Activated effector memory CD4-positive, alpha-beta T cell treated with Interleukin-2 at 50 U/mL for 16 hours (primary cell): ENCODE measurements around the gene NOTCH1.

Source experiments
- DNase-seq: peaks from one replicate; pipeline ENCODE4 v3.0.0-alpha.2; 2020

NOTCH1 gene

DNA sequence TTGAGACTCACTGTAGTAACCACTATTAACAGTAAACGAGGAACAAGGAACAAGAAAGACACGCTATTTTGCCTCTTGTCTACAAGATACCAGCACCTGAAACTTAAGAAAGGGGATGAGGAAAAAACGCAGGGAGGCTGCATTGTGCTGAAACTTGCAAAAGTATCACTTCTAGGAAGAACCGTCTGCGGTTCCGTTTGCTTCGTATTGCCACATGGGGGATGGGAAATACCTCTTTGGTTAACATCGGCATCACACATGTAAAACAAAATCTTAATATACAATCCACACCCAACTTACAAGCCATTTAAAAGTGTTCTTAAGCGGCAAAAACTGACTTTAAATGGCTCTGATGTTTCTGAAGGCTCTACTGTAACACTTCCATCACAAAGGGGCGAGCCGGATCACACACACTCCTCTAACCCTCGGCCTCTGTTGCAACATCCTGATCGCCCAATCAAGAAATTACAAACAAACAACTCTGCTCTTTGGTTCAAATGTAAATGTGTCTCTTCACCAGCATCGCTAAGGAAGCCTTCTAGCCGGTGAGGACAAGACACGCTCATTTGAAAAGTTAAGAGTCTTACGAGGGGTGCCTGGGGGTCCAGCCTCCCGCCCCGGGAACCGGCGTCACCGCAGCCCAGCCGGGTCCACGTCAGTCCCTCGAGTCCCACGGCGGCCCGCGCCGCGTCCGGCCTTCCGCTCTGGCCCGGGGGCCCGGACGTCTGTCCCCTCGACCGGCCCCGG lies 63.6 kb downstream of the NOTCH1 start:
- DNase-seq: peak; percentile 14

DNA sequence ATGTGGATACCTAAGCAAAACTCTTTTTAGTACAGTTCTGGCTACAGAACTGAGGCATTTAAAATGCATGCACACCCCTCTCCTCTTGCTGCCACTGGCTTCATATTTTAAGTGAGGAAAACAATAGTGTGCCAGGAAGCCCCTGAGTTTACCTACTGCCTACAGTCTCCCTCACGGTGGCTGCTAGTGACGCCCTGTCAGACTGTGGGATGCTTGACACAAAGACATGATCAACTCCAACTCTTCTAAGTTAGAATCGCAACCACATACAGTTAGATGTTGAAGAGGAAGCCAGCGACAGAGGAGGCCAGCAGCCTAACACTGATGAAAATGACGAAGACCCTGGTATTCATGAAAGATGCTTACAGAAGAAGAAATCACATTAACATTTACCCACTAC lies 64.3 kb downstream of the NOTCH1 start:
- no peak for DNase-seq

DNA sequence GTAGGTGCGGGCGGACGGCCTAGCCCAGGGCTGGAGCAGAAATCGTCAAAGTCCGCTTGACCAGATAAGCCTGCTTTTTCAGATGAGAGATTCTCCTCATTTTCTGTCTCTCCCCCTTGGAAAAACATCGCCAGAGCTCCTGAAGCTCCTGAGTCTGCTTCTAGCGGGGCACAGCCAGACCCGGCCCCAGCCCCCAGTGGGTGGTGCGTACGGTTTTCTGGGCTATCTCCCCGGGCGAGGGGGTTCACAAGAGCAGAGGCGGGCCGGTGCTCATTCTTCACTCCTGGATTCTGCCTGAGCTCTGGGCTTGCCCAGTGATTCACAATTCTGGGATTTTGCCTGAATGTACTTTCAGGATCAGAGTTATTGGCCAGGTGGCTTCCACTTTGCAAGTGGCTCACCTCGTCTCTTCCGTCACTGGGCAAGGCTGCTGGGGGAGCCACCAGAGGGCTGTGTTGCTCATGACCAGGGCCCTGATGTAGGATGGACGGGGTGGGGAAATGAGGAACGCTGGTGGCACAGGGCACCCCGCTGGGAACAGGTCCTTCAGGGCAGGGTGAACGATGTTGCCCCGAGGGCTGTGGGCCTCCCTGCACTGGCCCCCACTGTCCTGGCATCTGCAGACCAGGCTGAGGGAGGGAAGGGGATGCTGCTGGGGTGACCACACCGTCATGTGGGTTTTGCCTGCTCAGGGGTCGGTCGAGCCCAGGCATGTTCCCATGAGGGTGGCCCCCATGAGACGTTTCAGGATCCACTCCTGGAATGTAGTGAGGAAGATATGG lies 69.3 kb downstream of the NOTCH1 start:
- no peak for DNase-seq

DNA sequence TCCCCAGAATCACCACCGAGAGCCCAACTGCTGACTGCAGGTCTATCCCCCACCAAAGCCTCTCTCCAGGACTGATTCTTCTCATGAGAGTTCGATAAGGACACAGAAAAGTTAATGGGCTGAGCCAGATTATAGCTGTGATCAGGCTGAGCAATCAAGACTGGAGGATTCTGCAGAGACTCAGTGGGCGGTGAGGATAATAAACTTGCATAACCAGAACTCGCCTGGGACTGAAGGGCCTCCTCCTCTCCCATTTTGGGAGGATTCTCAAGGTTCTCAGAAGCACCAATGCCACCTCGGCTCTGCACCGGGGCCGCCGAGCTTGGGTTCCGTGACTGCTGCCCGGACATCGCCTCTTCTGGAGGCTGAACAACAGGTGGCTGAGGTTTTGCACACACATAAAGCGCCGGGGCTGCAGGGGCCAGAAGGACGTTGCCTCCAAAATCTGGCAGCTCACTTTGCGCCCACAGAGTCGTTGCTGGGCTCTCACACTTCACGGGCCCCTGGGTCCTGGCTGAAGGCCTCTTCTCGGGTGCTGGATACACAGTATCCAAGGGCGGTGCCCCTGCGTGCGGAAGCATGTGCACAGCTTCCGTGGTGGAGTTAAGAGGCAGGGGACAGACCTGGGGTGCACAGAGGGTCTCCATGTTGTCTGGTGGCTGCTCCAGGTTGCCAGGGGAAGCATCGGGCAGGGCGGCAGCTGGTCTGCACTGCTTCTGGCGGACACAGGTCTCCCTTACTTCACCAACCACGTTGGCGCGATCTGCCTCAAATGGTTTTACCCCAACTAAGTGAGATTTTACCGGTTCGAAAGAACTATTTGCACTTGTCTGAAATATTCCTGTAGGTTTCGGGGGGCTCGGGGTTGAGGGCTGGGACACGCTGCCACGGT lies 70.6 kb downstream of the NOTCH1 start:
- DNase-seq: no peak

DNA sequence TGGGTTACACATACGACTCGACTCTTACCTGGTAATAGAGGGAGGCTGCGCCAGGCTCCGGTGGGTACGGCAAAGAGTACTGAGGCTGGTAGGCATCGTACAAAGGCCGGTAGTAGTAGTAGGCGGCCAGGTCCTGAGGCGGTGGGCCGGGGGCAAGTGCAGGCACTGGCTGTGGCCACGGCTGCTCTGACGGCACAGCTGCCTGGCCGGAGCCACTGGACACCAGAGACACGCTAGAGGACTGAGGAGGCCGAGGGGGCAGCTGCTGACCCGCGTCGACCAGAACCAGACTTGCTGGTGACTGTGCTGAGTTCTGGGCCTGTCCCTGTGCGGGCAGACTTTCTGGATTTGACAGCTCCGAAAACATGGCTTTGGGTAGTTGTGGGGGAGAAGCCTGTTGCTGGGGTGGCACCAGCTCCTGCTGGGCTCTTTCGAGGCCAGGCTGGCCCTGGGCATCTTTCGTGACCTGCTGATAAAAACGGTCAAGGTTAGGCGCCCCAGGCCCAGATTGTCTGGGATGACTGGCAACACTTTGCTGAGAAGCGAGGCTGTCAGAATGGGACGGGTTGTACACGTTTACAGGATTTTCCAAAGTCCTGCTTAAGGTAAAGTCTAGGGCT lies 71.7 kb downstream of the NOTCH1 start:
- DNase-seq: no peak

DNA sequence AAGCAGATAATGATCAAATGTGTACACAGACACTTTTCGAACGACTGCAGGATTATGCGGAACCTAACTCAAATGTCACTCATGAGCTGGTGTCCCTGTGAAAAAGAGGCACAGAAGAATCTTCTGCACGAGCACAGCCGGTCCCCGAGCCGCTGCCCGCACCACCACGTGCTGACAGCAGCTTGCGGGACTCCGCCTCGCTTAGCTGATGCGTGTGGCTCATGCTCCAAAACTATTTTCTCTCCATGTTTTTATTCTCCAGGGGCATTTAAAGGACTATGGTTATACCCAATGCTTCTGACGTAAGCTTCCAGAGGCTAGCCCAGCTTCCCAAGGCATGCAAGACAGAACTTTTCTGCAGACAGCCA lies 72.5 kb downstream of the NOTCH1 start:
- DNase-seq: no peak

DNA sequence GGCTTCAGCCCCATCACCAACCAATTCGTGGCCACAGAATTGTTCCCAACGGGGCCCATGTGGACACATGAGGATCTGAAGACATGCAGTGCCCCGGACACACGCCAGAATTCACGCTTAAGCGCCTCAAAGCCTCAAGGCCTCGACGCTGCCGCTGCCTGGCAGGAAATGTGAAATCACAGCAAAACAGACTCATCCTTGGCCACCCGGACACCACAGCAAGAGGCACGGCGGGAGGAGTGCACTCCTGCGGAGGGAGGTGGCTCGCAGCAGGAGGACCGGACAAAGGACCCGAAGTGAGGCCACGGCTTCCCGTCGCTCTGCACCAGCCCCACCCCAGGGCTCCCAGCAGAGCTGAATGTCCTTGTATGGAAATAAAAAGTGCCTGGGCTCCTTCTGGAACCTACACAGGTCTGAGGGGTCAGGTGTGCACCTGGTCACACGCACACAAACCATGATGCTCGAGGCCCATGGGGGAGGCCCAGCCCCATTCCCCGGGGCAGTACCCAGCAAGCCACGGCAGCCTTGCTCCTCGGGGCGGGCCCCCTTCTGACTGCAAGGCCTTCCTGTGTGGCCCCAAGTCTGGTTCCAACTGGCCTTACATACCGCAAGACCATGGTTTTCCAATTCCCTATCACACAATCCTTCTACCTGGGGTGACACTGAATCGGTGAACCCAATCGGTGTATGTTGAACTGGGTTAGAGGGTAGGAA lies 73.1 kb downstream of the NOTCH1 start:
- no peak for DNase-seq

DNA sequence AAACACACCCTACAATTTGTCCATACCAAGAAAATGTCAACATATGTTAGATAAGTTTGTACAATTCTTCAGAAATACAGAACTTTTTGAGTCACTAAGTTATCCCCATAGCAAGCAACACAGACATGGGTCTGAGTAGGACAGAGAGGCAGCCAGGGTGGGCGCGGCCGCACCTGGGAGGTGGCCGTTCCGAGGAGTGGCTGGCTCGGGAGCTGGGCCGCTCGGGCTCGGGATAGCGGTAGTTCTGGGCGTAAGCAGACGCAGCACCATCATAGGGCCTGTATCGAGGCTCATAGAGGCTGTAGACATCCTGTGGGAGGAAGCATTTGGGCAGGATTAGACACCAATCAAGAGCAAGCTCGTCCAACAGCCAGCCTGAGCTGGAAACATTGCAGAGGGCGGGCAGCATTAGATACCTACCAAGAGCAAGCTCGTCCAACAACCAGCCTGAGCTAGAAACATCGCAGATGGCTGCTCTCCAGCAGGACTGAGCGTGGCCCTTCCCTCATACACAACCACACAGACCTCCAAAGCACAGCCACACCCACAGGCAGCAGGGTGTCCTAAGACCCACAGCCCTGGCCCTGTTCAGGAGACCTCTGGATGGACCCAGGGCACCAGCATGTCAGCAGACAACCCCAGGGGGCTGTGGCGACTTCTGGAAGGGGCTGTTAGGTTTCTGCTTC lies 73.9 kb downstream of the NOTCH1 start:
- no peak for DNase-seq

DNA sequence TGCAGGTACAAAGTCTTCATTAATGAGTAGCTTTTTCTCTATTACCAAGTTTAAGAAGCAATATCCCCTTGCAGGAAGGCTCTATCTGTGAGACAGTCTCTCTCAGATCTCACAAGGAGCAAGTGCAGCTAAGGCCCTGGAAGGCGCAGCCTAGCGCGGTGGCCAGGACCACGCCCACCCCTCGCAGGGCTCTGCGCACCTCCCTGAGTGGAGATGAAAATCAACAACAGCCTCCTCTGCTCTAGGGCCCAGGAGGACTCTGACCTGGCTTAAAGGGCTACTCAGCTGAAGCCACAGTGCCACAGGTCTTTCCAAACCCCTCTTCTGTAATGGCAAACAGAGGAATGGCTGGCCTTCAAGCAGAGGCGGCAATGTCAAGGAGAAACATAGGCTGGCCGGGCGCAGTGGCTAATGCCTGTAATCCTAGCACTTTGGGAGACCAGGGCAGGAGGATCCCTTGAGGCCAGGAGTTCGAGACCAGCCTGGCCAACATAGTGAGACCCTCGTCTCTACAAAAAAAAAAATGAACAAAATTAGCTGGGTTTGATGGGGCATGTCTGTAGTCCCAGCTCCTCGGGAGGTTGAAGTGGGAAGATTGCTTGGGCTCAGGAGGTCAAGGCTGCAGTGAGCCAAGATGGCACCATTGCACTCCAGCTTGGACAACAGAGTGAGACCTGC lies 74.9 kb downstream of the NOTCH1 start:
- no peak for DNase-seq

DNA sequence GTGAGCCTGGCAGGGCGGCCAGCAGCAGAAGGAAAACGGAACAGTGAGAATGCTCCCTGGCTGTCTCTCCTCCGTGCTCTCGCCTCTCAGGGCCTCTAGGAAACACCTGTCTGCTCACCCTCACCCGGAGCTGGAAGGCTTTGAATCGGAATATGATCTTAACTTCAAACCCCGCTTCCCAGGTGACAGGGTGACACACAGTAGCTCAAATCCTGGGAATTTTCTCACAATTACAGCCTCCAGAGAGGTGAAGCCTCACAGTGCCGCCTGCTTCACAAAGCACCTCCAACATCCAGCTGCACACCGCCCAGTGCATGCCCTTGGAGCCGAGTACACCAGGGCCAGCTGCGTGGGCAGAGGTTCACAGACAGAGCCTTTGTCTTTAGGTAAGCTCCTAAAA lies 75.5 kb downstream of the NOTCH1 start:
- DNase-seq: no peak

DNA sequence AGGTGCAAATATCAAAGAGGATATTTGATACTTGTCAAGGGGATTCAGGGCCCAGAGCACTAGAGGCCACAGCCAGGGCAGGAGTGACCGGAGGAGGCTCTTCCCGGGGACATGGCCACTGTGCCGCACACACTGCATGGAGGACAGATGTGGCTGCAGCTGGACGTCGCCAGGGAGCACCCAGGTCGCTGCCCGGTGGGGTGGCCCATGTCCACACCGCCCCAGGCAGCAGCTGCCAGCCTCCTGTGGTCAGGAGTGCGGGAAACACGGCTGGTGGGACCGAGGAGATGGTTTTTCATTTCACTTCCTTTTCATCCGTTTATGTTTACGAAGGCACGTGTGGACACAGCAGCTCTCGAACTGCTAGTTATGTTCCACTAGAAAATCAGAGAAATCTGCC lies 78.1 kb downstream of the NOTCH1 start:
- DNase-seq: no peak

DNA sequence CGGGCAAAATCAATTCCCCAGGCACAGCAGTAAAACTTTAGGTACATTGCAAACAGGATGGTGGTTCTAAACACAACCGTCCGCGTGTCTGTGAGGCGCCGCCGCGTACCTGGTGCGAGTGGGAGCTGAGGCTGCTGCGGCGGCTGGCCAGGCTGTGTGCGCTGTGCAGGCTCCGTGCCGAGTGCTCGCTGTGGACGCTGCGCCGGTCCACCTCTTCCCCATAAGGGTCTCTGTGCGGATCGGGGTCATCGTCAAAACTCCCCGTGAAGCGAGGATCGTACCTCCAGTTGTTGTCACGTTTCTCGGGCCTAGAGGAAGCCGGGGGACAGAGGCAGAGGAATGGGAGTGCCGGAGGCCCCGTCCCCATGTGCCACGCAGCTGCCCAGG lies 79.7 kb downstream of the NOTCH1 start:
- no peak for DNase-seq

DNA sequence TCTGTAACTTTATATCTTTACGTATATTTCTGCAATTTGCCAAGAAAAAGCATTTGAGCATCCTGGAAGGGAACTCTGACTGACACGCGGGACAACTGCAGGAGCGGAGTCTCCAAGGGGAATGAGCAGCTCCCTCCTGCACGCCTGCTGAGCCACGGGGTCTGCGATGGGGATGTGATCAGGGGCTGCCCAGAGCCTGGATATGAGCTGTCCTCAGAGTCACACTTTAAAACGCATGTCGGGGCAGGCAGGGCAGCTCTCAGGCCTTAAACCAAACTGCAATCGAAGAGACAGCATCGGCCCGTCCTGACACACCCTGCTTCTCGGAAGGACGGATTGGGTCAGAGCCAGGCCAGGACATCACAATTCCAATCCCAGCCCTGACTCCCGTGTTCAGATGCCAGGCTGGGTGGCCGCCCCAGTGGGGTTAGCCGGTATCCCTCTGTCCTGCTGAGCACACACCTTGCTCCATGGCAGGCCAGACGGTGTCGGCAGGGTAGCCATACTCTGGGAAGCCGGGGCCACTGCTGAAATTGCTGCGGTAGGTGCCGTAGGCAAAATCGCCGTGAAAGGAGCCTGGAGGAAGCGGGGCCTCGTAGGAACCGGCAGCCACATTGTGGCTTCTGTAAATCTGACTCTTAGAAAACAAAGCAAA lies 80.2 kb downstream of the NOTCH1 start:
- DNase-seq: no peak

DNA sequence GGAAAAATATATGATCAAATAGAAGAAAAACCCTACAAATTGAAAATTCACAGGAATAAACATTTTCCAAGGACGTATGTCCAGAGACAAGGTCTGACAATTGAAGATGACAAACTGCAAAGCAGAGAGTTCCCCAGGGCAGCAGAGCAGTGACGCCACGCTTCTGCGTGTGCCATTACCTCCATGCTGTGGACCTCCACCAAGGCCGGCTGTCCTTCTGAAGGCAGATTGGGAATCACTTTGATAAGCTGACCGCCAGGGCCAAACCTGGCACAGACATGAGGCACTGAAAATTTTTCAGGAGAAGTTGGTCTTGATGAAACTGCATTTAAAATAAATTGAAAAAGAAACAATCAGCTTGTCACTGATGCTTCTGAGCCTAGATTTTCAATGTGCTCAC lies 81.6 kb downstream of the NOTCH1 start:
- DNase-seq: no peak

DNA sequence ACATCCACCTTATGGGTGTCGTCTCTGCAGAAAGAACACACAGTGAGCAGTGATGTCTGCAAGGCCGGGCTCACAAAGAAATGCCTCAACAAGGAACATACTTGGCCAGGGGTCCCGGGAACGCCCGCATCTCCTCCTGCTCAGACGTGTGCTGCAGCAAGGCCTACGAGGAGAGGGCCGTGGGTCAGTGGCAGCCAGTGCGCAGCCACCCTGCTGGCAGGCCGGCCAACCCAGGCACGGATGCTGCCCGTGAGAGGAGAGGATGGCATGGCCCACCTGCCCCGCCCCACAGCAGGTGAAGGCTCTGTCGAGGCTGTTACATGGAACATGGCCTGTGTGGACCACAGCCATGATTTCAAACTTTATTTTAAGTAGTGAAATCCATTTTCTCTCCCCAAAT lies 82.3 kb downstream of the NOTCH1 start:
- DNase-seq: no peak

DNA sequence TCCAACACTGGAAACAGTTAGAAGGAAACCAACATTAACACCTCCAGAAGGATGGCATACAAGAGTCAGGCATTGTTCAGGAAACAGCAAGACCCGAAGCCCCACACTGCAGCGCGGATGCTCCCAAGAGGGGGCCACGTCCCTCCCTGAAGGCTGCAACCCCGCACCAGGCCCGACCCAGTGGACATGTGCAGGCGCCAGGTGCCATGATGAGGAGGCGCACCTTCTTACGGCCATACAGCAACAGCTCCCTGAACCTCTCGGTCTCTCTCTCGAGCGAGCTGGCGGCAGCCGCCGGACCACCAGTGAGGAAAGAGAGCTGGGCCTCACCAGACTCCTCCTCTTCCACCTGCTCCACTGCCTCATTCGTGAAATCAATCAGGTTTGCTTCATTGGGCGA lies 83.2 kb downstream of the NOTCH1 start:
- DNase-seq: no peak

DNA sequence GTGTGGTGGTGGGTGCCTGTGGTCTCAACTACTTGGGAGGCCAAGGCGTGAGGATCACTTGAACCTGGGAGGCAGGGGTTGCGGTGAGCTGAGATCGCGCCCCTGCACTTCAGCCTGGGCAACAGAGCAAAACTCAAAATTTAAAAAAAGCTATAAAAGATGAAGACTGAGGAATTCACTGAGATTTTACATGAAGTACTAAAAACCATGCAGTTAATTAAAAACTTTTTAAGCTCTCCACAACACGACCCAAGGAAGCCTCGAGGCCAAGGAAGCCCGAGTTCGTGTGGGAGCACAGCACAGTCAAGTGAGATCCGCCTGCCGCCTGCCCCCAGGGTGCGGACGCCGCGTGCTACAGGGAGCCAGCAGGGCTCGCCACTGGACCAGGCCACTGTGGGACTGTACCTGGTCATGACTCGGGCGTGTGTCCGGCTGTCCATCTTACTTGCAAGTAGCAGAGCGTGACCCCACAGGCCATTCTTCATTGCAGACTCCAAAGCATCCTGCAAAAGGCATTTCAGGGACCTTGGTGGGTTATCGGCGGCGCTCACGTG lies 85.0 kb downstream of the NOTCH1 start:
- DNase-seq: no peak

DNA sequence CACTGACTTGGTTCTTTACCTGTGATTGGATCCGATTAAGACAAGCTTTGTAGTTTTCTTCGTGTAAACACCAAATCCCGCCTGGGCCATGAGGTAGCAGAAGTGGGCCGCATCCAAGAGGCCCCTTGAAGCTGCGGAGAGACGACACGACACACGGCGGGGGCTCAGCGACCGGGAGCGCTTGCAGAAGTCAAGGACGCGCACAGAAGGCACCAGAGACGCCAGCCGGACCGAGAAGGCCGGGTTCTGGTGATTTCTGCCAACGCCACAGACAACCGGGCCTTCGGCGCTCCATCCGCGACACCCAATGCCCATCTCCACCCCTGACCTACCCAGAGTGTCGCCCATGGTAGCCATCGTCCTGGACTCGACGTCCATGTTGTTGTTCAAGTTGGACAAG lies 86.4 kb downstream of the NOTCH1 start:
- DNase-seq: no peak

DNA sequence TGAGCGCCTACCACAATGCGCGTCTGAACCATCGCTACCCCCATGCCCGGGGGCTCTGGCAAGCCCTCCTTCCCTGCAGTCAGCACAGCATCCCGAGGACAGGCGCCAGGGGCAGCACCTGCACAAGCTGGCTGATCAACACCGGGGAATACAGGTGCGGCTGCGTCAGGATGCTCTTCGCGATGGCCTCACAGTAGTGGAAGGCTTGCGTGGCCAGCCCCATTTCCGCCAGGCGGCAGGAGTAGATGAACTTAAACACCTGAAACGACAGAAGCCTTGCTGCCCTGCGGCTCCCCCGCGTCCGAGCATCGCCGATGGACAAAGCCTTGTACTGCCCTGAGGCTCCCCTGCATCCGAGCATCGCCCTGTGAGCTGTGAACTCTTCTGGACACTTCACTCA lies 88.5 kb downstream of the NOTCH1 start:
- no peak for DNase-seq

DNA sequence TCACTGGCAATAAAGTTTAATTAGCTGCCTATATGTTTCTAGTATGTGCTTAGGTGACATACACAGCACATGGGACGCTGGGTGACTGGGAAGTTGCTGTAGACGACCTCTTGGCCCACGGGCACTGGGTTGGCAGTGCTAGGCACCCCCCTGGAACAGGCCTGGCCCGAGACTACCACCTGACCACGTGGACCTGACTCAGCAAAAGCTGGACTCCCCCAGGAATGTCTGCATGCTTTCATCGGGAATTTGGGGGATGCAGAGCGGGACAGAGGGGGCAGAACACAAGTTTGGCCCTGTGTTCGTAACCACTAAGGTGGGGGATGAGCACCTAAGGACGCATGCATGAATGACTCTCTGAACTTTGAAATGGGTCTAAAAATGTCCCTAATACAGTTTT lies 89.6 kb downstream of the NOTCH1 start:
- DNase-seq: no peak
